CD14-positive monocyte (primary cell): ENCODE data around the gene CNIH3. TPM values are rescaled to one million over a fixed set of nuclear protein-coding genes. Genes with fewer than 3 reads are reported as not detected.

ENCODE experiments used
- DNase-seq, 3 donors: peaks; one replicate each; pipeline ENCODE4 v3.0.0-alpha.2; 2011 to 2022
- H2AFZ ChIP-seq: 2 replicates; pipeline ENCODE4 v1.6.0; 2012; ENCODE audit warnings: mild to moderate bottlenecking, low read depth, low read length, inconsistent platforms; ENCODE audit not compliant: insufficient read depth, poor library complexity, severe bottlenecking
- H3K27ac ChIP-seq, 2 donors: 1 replicate in 1 of 2; 2 replicates in 1 of 2; pipeline ENCODE4 v1.5.1; 2012 to 2013; ENCODE audit warnings: low read length in 2 of 2, control low read depth in 1 of 2, inconsistent platforms in 1 of 2, low read depth in 1 of 2, mild to moderate bottlenecking in 1 of 2
- H3K27me3 ChIP-seq, 2 donors: one replicate each; pipeline versions ENCODE4 v1.6.0 to v1.6.1; 2011 to 2013; ENCODE audit warnings: low read length in 2 of 2; ENCODE audit not compliant: control insufficient read depth in 2 of 2, insufficient read depth in 2 of 2
- H3K36me3 ChIP-seq, 2 donors: replicated peaks in 1 of 2; 1 replicate in 1 of 2; 2 replicates in 1 of 2; pipeline versions ENCODE4 v1.5.1 to v1.6.1; 2012 to 2013; ENCODE audit warnings: low read length in 2 of 2, control low read depth in 1 of 2, inconsistent platforms in 1 of 2, mild to moderate bottlenecking in 1 of 2; ENCODE audit not compliant: insufficient read depth in 2 of 2, control insufficient read depth in 1 of 2
- H3K4me1 ChIP-seq, 2 donors: 1 replicate in 1 of 2; 2 replicates in 1 of 2; pipeline versions ENCODE4 v1.5.1 to v1.6.1; 2012 to 2013; ENCODE audit warnings: low read length in 2 of 2, control low read depth in 1 of 2, inconsistent platforms in 1 of 2, mild to moderate bottlenecking in 1 of 2, moderate library complexity in 1 of 2; ENCODE audit not compliant: insufficient read depth in 2 of 2, control insufficient read depth in 1 of 2
- H3K4me2 ChIP-seq: replicated peaks from 2 replicates; pipeline ENCODE3; 2012; ENCODE audit warnings: low read length, moderate library complexity, mild to moderate bottlenecking; ENCODE audit not compliant: poor library complexity, severe bottlenecking; ENCODE audit errors: extremely low read depth
- H3K4me3 ChIP-seq, 3 experiments: fragments of 200-600 bp in 1 of 3; sonication (generic) in 1 of 3; replicated peaks in 1 of 3; 1 replicate in 2 of 3; 2 replicates in 1 of 3; pipeline ENCODE4 v1.5.1; 2011 to 2013; ENCODE audit warnings: low read length in 3 of 3, mild to moderate bottlenecking in 3 of 3, control low read depth in 2 of 3, low read depth in 2 of 3, inconsistent platforms in 1 of 3, moderate library complexity in 1 of 3
- H3K79me2 ChIP-seq: 2 replicates; pipeline ENCODE4 v1.6.0; 2012; ENCODE audit warnings: mild to moderate bottlenecking, control low read depth, inconsistent platforms, low read length, moderate library complexity; ENCODE audit not compliant: insufficient read depth
- H3K9ac ChIP-seq: 2 replicates; pipeline ENCODE4 v1.6.0; 2017; ENCODE audit warnings: low read length, mild to moderate bottlenecking; ENCODE audit not compliant: insufficient read depth, poor library complexity, severe bottlenecking
- H3K9me3 ChIP-seq, 2 donors: replicated peaks in 1 of 2; 1 replicate in 1 of 2; 2 replicates in 1 of 2; pipeline versions ENCODE4 v1.5.1 to v1.6.1; 2012 to 2013; ENCODE audit warnings: low read length in 2 of 2, control low read depth in 1 of 2; ENCODE audit not compliant: control insufficient read depth in 1 of 2, insufficient read depth in 1 of 2
- H4K20me1 ChIP-seq: 2 replicates; pipeline ENCODE4 v1.6.0; 2012; ENCODE audit warnings: mild to moderate bottlenecking, low read length, control low read depth, moderate library complexity; ENCODE audit not compliant: insufficient read depth
- H3K27ac Mint-ChIP-seq, 7 donors: one replicate each; pipeline ENCODE4 v1.8.0; 2020; ENCODE audit warnings: mild to moderate bottlenecking in 7 of 7, mixed read lengths in 7 of 7, moderate library complexity in 6 of 7, inconsistent platforms in 2 of 7
- H3K27me3 Mint-ChIP-seq, 3 donors: one replicate each; pipeline ENCODE4 v1.8.0; 2021 to 2022; ENCODE audit warnings: low read depth in 3 of 3, mild to moderate bottlenecking in 3 of 3, mixed read lengths in 3 of 3, moderate library complexity in 3 of 3, inconsistent platforms in 1 of 3
- H3K36me3 Mint-ChIP-seq, 2 donors: one replicate each; pipeline ENCODE4 v1.8.0; 2020; ENCODE audit warnings: mixed read lengths in 2 of 2, inconsistent platforms in 1 of 2, mild to moderate bottlenecking in 1 of 2
- H3K4me1 Mint-ChIP-seq: one replicate; pipeline ENCODE4 v1.8.0; 2020; ENCODE audit warnings: mild to moderate bottlenecking, mixed read lengths
- H3K4me3 Mint-ChIP-seq, 2 donors: one replicate each; pipeline ENCODE4 v1.8.0; 2020; ENCODE audit warnings: mild to moderate bottlenecking in 2 of 2, mixed read lengths in 2 of 2, moderate library complexity in 1 of 2
- H3K9me3 Mint-ChIP-seq, 7 donors: one replicate each; pipeline ENCODE4 v1.8.0; 2020 to 2022; ENCODE audit warnings: mixed read lengths in 7 of 7, mild to moderate bottlenecking in 6 of 7, moderate library complexity in 6 of 7, inconsistent platforms in 2 of 7
- whole genome bisulfite sequencing: methylation state at CpG from one replicate; pipeline ENCODE4 v1.1.5; 2013; ENCODE audit warnings: missing lambda C conversion rate; ENCODE audit not compliant: insufficient coverage; 5-methylcytosine and 5-hydroxymethylcytosine counted together
- intact Hi-C, 2 donors: fragments of 100-400 bp; cut with micrococcal nuclease; formaldehyde crosslinking; loops; one replicate each; pipeline versions ENCODE4 v1.15.0 to v1.15.1; 2023
- polyA plus RNA-seq, 3 donors: library from polyadenylated mRNA; depleted of rRNA in 1 of 3; unstranded in 2 of 3; stranded (reverse) in 1 of 3; fragments of 300-500 nt in 2 of 3; fragments of >200 nt in 1 of 3; fragmentation: Illumina TruSeq in 2 of 3; gene quantifications; 1 replicate in 2 of 3; 2 replicates in 1 of 3; pipeline ENCODE4 v1.2.3, GENCODE V29; 2012 to 2021
- TF ChIP-seq, protein P1 (sequence below): fragments of 200-600 bp; IDR thresholded peaks from one replicate; pipeline ENCODE4 v1.8.0; 2022; ENCODE audit warnings: antibody characterized with exemption, mild to moderate bottlenecking

Gene CNIH3
- polyA plus RNA-seq, 3 donors = 0.37 TPM; not detected in 2

DNA sequence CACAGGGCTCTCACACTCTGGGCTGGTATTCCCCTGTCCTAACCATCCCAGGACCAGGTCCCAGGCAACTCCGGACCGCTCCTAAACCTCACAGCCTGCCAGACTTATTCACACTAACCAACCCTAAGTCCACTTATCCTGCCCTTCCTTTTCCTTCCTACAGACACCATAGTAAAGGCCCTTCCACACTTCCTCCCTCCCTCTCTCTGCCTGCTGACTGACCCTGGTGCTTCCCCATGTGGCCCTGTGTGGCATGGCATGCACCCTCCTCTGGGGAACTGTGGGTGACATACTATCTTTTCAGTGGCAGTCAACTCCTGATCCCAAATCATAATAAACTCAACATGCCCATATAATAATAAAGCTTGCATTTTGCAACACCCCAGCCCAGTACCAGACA, 158.3 kb downstream of the CNIH3 start:
- intact Hi-C loops = no loop called here
- no peak overlapping the region for H2AFZ ChIP-seq
- no peaks in the 10 kb centered on the region for H3K79me2 ChIP-seq
- no peak overlapping the region for H3K9ac ChIP-seq
- 100% methylated on average over 2 of the region's 2 CpGs for WGBS
- no peak overlapping the region for H3K27ac ChIP-seq
- H3K4me3 ChIP-seq = no peak overlapping the region
- no peaks in the 10 kb centered on the region for H3K4me1 Mint-ChIP-seq
- no peaks in the 10 kb centered on the region for H4K20me1 ChIP-seq
- H3K4me2 ChIP-seq = no peak overlapping the region
- H3K9me3 ChIP-seq = no peaks in the 10 kb centered on the region
- H3K36me3 Mint-ChIP-seq = no peaks in the 10 kb centered on the region
- no peaks in the 10 kb centered on the region for H3K36me3 ChIP-seq
- H3K27me3 ChIP-seq = no peaks in the 10 kb centered on the region
- no peak overlapping the region for H3K27ac Mint-ChIP-seq
- H3K4me1 ChIP-seq = no peaks in the 10 kb centered on the region
- no peak for DNase-seq
- TF ChIP-seq, protein P1, sequence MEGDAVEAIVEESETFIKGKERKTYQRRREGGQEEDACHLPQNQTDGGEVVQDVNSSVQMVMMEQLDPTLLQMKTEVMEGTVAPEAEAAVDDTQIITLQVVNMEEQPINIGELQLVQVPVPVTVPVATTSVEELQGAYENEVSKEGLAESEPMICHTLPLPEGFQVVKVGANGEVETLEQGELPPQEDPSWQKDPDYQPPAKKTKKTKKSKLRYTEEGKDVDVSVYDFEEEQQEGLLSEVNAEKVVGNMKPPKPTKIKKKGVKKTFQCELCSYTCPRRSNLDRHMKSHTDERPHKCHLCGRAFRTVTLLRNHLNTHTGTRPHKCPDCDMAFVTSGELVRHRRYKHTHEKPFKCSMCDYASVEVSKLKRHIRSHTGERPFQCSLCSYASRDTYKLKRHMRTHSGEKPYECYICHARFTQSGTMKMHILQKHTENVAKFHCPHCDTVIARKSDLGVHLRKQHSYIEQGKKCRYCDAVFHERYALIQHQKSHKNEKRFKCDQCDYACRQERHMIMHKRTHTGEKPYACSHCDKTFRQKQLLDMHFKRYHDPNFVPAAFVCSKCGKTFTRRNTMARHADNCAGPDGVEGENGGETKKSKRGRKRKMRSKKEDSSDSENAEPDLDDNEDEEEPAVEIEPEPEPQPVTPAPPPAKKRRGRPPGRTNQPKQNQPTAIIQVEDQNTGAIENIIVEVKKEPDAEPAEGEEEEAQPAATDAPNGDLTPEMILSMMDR = no peak
- H3K4me3 Mint-ChIP-seq = no peak overlapping the region
- H3K9me3 Mint-ChIP-seq = peaks cover 0 to 5% (median 0%) of the 10 kb centered on the region in 7 donors
- H3K27me3 Mint-ChIP-seq = peaks cover 1 to 4% (median 3%) of the 10 kb centered on the region in 3 donors

DNA sequence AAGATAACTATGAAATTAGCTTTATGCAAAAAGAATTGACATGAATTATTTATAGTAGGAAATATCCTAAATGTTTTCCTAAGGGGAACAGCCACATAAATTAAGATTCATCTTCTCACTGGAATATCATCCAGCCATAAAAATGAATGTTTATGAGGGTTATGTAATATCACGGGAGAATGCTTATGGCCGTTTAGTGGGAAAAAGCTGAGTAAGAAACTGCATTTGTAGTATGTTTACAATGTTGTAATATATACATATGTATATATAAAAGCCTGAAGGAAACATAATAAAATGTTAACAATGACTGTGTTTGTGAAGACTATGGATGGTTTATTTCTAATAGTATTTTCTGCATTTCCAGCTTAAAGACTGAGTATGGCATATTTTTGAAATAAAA, 161.1 kb downstream of the CNIH3 start:
- Histone ChIP-seq H4K20me1 (no peaks in the 10 kb centered on the region), H3K9me3 (no peaks in the 10 kb centered on the region), H3K4me2 (no peak overlapping the region), H3K27ac (no peak overlapping the region), H2AFZ (no peak overlapping the region), H3K4me3 (no peak overlapping the region), H3K36me3 (no peaks in the 10 kb centered on the region), H3K9ac (no peak overlapping the region), H3K79me2 (no peaks in the 10 kb centered on the region), H3K4me1 (no peaks in the 10 kb centered on the region), H3K27me3 (no peaks in the 10 kb centered on the region)
- Mint-ChIP-seq H3K4me1 (peaks cover 2% of the 10 kb centered on the region), H3K27ac (no peak overlapping the region), H3K36me3 (no peaks in the 10 kb centered on the region), H3K9me3 (peaks cover 0 to 3% (median 2%) of the 10 kb centered on the region in 7 donors), H3K4me3 (no peak overlapping the region), H3K27me3 (peaks cover 0 to 4% (median 1%) of the 10 kb centered on the region in 3 donors)
- WGBS = no CpG with 5 or more reads among the region's 2 CpGs
- intact Hi-C loops = no loop called here
- TF ChIP-seq, protein P1 = no peak
- DNase-seq = no peak
